H1 (cell line): ENCODE measurements around the gene C14orf132. TPM values are rescaled to one million over a fixed set of nuclear protein-coding genes. Genes with fewer than 3 reads are reported as not detected.

Source experiments
- CBX8 ChIP-seq: fragments of 300-800, 300-1000 bp; sonication (generic); IDR thresholded peaks from 2 replicates; pipeline ENCODE4 v1.7.1; 2016; ENCODE audit warnings: low read depth, low read length, borderline replicate concordance
- CHD2 ChIP-seq: IDR thresholded peaks from 2 replicates; pipeline ENCODE4 v1.6.1; 2012; ENCODE audit warnings: low read length, improper control_type of control experiment
- CREB1 ChIP-seq: IDR thresholded peaks from 2 replicates; pipeline ENCODE4 v1.6.1; 2012; ENCODE audit warnings: inconsistent platforms
- PHF8 ChIP-seq: fragments of 200-600 bp; sonication (generic); conservative IDR thresholded peaks from 2 replicates; pipeline ENCODE4 v1.7.1; 2012; ENCODE audit warnings: low read depth, mild to moderate bottlenecking, inconsistent platforms, low read length, moderate library complexity
- TCF12 ChIP-seq: IDR thresholded peaks from 2 replicates; pipeline ENCODE4 v1.6.1; 2011; ENCODE audit warnings: low read depth, mild to moderate bottlenecking, low read length
- TEAD4 ChIP-seq: IDR thresholded peaks from 2 replicates; pipeline ENCODE4 v1.6.1; 2012; ENCODE audit warnings: low read depth, low read length, inconsistent platforms, mixed read lengths
- ZNF274 ChIP-seq: IDR thresholded peaks from 2 replicates; pipeline ENCODE4 v1.7.0; 2012; ENCODE audit warnings: low read length, borderline replicate concordance; ENCODE audit errors: extremely low read depth
- polyA plus RNA-seq, 7 experiments: library from polyadenylated mRNA; depleted of rRNA in 3 of 7; stranded (reverse) in 5 of 7; unstranded in 2 of 7; fragments of >200 nt in 5 of 7; fragments of 200-250 nt in 2 of 7; gene quantifications; 1 replicate in 5 of 7; 2 replicates in 1 of 7; 4 replicates in 1 of 7; pipeline versions ENCODE4 v1.2.1 to v1.2.3, GENCODE V29; 2011 to 2013; ENCODE audit warnings: missing spikeins in 2 of 7, mixed read lengths in 2 of 7
- total RNA-seq: library from RNA; stranded (reverse); fragmentation: NEBNext Ultra II Directional; extraction: Animal tissue kit (Norgen Biotek cat#: 25700); gene quantifications from 2 replicates; pipeline ENCODE4 v1.2.1, GENCODE V29; 2021

The C14orf132 gene
- total and polyA plus RNA-seq, 2 of the 8 experiments (the other 6 are each of a cell fraction or from before 2014, with no cell fraction given): 11.7 to 32.5 TPM

DNA sequence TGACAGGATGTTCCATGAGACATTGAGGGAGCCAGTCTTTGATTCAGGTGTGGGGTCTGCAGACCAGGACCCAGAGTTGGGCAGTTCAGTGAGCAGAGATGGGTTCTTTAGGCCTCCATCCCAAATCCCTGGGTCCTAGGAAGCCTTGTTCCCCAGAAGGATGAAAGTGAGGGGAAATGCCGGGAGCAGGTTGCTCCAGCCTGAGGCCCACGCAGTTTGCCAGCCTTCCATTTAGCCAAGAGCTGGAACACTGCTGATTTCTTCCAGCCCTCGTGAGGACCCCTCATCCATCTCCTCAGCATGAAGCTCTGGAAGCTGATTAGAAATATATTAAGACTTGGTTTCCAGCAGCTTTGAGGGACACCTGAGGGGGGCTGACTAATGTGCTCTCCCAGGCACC is 12.1 kb downstream of the C14orf132 start (continued):
- TF ChIP-seq CHD2 (no peak), ZNF274 (no peak), CBX8 (no peak), PHF8 (no peak), CREB1 (no peak), TCF12 (no peak), TEAD4 (no peak)
